DND-41 (cell line): ENCODE data around the gene CES4A.
A peak's percentile ranks its signal among the peaks of the same experiment; 100 is the strongest.

Experiments used
- ATAC-seq: fragments of 200-7000 bp; cut with Tn5 transposase; 3 replicates; pipeline ENCODE4 v1.9.1; 2021; ENCODE audit warnings: low read depth; ENCODE audit not compliant: insufficient read depth
- DNase-seq: peaks from one replicate; pipeline ENCODE4 v3.0.0-alpha.2; 2020
- H2AFZ ChIP-seq: 2 replicates; pipeline ENCODE4 v1.6.0; 2012; ENCODE audit warnings: low read depth, low read length
- H3K27ac ChIP-seq: 2 replicates; pipeline ENCODE4 v1.5.1; 2012; ENCODE audit warnings: low read length, inconsistent platforms
- H3K27me3 ChIP-seq: fragments of 200-600 bp; sonication (generic); 2 replicates; pipeline ENCODE4 v1.6.0; 2012; ENCODE audit warnings: low read length, mild to moderate bottlenecking, inconsistent platforms; ENCODE audit not compliant: insufficient read depth, poor library complexity
- H3K36me3 ChIP-seq: 2 replicates; pipeline ENCODE4 v1.5.1; 2012; ENCODE audit warnings: low read length, inconsistent platforms; ENCODE audit not compliant: insufficient read depth
- H3K4me1 ChIP-seq: 2 replicates; pipeline ENCODE4 v1.5.1; 2012; ENCODE audit warnings: mild to moderate bottlenecking, low read length; ENCODE audit not compliant: insufficient read depth
- H3K4me2 ChIP-seq: 2 replicates; pipeline ENCODE4 v1.6.0; 2012; ENCODE audit warnings: mild to moderate bottlenecking, moderate library complexity, low read length, inconsistent platforms; ENCODE audit not compliant: insufficient read depth
- H3K4me3 ChIP-seq, 2 experiments: fragments of 200-600 bp in 1 of 2; shearing (Covaris generic) in 1 of 2; 2 replicates each; pipeline ENCODE4 v1.5.1; 2012 to 2016; ENCODE audit warnings: inconsistent platforms in 2 of 2, low read length in 2 of 2, mild to moderate bottlenecking in 2 of 2, low read depth in 1 of 2, moderate library complexity in 1 of 2
- H3K79me2 ChIP-seq: 2 replicates; pipeline ENCODE4 v1.6.0; 2012; ENCODE audit warnings: low read length, inconsistent platforms; ENCODE audit not compliant: insufficient read depth
- H3K9ac ChIP-seq: 2 replicates; pipeline ENCODE4 v1.6.0; 2012; ENCODE audit warnings: low read depth, mild to moderate bottlenecking, inconsistent platforms, low read length, moderate library complexity
- H3K9me3 ChIP-seq: 2 replicates; pipeline ENCODE4 v1.5.1; 2012; ENCODE audit warnings: low read length, moderate library complexity, mild to moderate bottlenecking, inconsistent platforms; ENCODE audit not compliant: insufficient read depth, severe bottlenecking
- H4K20me1 ChIP-seq: 2 replicates; pipeline ENCODE4 v1.6.0; 2012; ENCODE audit warnings: low read length; ENCODE audit not compliant: insufficient read depth
- CTCF ChIP-seq: IDR thresholded peaks from 2 replicates; pipeline ENCODE4 v1.5.1; 2012; ENCODE audit warnings: borderline replicate concordance, low read length, moderate library complexity, mild to moderate bottlenecking; ENCODE audit not compliant: poor library complexity, severe bottlenecking; ENCODE audit errors: extremely low read depth
- EZH2 ChIP-seq: IDR thresholded peaks from 3 replicates; pipeline ENCODE4 v1.6.1; 2012; ENCODE audit warnings: borderline replicate concordance, low read depth, mild to moderate bottlenecking, moderate library complexity, low read length, inconsistent platforms; ENCODE audit not compliant: severe bottlenecking

Gene CES4A

GRCh38 chr16:67043420-67043819, 55.0 kb downstream of the CES4A start:
- Histone ChIP-seq H3K27ac (no peak overlapping the region), H3K4me2 (no peak overlapping the region), H4K20me1 (peaks cover 54% of the 10 kb centered on the region; the same call in 1 of the 2 replicates), H3K79me2 (peaks cover 98% of the 10 kb centered on the region), H2AFZ (no peak overlapping the region), H3K36me3 (peaks cover 68% of the 10 kb centered on the region), H3K9ac (no peak overlapping the region), H3K4me3 (no peak overlapping the region), H3K4me1 (no peaks in the 10 kb centered on the region), H3K9me3 (no peaks in the 10 kb centered on the region), H3K27me3 (no peaks in the 10 kb centered on the region)
- ATAC-seq (no peak), DNase-seq (no peak)
- TF ChIP-seq CTCF (no peak), EZH2 (no peak)

GRCh38 chr16:67050796-67051195, 62.4 kb downstream of the CES4A start:
- Histone ChIP-seq H3K9ac (no peak overlapping the region), H2AFZ (no peak overlapping the region), H3K4me2 (no peak overlapping the region), H3K27ac (no peak overlapping the region), H3K36me3 (peaks cover 49% of the 10 kb centered on the region), H3K4me3 (no peak overlapping the region), H3K27me3 (no peaks in the 10 kb centered on the region), H3K79me2 (peaks cover 93% of the 10 kb centered on the region), H3K4me1 (peaks cover 15% of the 10 kb centered on the region), H4K20me1 (peaks cover 60% of the 10 kb centered on the region; the same call in 1 of the 2 replicates), H3K9me3 (no peaks in the 10 kb centered on the region)
- TF ChIP-seq CTCF, result no peak
- TF ChIP-seq EZH2, result no peak
- ATAC-seq, result no peak
- no peak for DNase-seq

- Histone ChIP-seq H3K79me2 (peaks cover 93% of the 10 kb centered on the region), H3K36me3 (peaks cover 51% of the 10 kb centered on the region), H3K9ac (no peak overlapping the region), H3K9me3 (no peaks in the 10 kb centered on the region), H3K4me3 (no peak overlapping the region), H3K27me3 (no peaks in the 10 kb centered on the region), H3K4me1 (peaks cover 15% of the 10 kb centered on the region), H2AFZ (no peak overlapping the region), H4K20me1 (peaks cover 66% of the 10 kb centered on the region; the same call in 1 of the 2 replicates), H3K4me2 (no peak overlapping the region), H3K27ac (no peak overlapping the region)
- peak; percentile 47; the same call in 2 of the 3 replicates for ATAC-seq
- DNase-seq, result no peak
- no peak for TF ChIP-seq CTCF
- TF ChIP-seq EZH2, result no peak
Measured at GRCh38 chr16:67052399-67052798, 64.0 kb downstream of the CES4A start.

GRCh38 chr16:67053767-67054334, 65.5 kb downstream of the CES4A start:
- peaks cover 15% of the 10 kb centered on the region for H3K4me1 ChIP-seq
- peaks cover 96% of the 10 kb centered on the region for H3K79me2 ChIP-seq
- H3K4me2 ChIP-seq, result no peak overlapping the region

More at GRCh38 chr16:67053767-67054334, 65.5 kb downstream of the CES4A start:
- Histone ChIP-seq H3K36me3 (peaks cover 57% of the 10 kb centered on the region), H2AFZ (no peak overlapping the region), H3K9ac (no peak overlapping the region), H3K27ac (no peak overlapping the region), H3K9me3 (no peaks in the 10 kb centered on the region), H3K4me3 (no peak overlapping the region), H3K27me3 (no peaks in the 10 kb centered on the region), H4K20me1 (peaks cover 70% of the 10 kb centered on the region; the same call in 1 of the 2 replicates)
- ATAC-seq (no peak), DNase-seq (no peak)
- TF ChIP-seq EZH2 (no peak), CTCF (no peak)
